SK-N-SH (cell line): ENCODE measurements around the gene MIA.

Source experiments
- FOXJ3 ChIP-seq: sonication (generic); formaldehyde crosslinking; IDR thresholded peaks from 2 replicates; pipeline ENCODE4 v1.5.1; 2020; ENCODE audit warnings: mild to moderate bottlenecking, missing genetic modification reagents
- MXI1 ChIP-seq: IDR thresholded peaks from 2 replicates; pipeline ENCODE4 v1.6.1; 2012; ENCODE audit warnings: mild to moderate bottlenecking, low read depth, low read length, improper control_type of control experiment
- NRF1 ChIP-seq: IDR thresholded peaks from 2 replicates; pipeline ENCODE4 v1.6.1; 2012; ENCODE audit warnings: low read depth, mild to moderate bottlenecking, low read length
- POLR2AphosphoS5 ChIP-seq: IDR thresholded peaks from 2 replicates; pipeline ENCODE4 v1.6.1; 2012; ENCODE audit warnings: low read depth, low read length
- RFX5 ChIP-seq: IDR thresholded peaks from 2 replicates; pipeline ENCODE4 v1.6.1; 2012; ENCODE audit warnings: mild to moderate bottlenecking, improper control_type of control experiment, low read length
- SIN3A ChIP-seq: IDR thresholded peaks from 2 replicates; pipeline ENCODE4 v1.6.1; 2012; ENCODE audit warnings: low read depth, mild to moderate bottlenecking, low read length, moderate library complexity, borderline replicate concordance
- TAF1 ChIP-seq: IDR thresholded peaks from 2 replicates; pipeline ENCODE4 v1.6.1; 2012; ENCODE audit warnings: low read depth, mild to moderate bottlenecking, low read length, moderate library complexity, borderline replicate concordance
- TF ChIP-seq, protein P1 (sequence below): fragments of 200-600 bp; sonication (generic); IDR thresholded peaks from 2 replicates; pipeline ENCODE4 v1.6.1; 2017; ENCODE audit warnings: antibody characterized with exemption, mild to moderate bottlenecking, moderate library complexity
- TF ChIP-seq, protein P2 (sequence below): fragments of 150-350 bp; IDR thresholded peaks from 2 replicates; pipeline ENCODE4 v1.6.1; 2017; ENCODE audit warnings: antibody characterized with exemption, low read length, low read depth, borderline replicate concordance
- TF ChIP-seq, protein P3 (sequence below): IDR thresholded peaks from 2 replicates; pipeline ENCODE4 v1.4.0; 2012; ENCODE audit warnings: low read depth
- TF ChIP-seq, protein P4 (sequence below): IDR thresholded peaks from 2 replicates; pipeline ENCODE4 v1.6.1; 2012; ENCODE audit warnings: mild to moderate bottlenecking, low read depth, low read length, moderate library complexity

DNA sequence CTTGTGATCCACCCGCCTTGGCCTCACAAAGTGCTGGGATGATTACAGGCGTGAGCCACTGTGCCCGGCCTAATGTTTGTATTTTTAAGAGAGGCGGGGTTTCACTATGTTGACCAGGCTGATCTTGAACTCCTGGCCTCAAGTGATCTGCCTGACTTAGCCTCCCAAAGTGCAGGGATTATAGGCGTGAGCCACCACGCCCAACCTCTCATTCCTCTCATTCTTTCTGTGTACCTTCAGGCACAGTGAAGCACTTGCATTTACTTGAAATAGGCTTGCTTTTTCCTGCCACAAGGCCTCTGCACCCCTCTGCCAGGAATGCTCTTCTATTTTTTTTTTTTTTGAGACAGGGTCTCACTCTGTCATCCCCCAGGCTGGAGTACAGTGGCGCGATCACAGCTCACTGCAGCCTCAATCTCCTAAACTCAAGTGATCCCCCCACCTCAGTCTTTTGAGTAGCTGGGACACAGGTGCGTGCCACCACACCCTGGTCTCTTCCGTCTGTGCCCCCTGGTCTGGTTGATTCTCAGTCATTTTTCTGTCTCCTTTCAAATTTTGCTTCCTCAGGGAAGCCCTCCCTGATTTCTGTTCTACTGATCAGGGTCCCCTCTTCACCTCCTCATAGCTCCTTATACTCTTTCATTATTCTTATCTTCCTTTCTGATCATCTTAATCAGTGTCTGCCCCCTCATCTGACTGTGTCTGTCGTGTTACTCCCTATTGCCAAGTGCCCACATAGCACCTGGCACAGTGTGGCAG is 40.1 kb upstream of the MIA start:
- TF ChIP-seq, protein P1, sequence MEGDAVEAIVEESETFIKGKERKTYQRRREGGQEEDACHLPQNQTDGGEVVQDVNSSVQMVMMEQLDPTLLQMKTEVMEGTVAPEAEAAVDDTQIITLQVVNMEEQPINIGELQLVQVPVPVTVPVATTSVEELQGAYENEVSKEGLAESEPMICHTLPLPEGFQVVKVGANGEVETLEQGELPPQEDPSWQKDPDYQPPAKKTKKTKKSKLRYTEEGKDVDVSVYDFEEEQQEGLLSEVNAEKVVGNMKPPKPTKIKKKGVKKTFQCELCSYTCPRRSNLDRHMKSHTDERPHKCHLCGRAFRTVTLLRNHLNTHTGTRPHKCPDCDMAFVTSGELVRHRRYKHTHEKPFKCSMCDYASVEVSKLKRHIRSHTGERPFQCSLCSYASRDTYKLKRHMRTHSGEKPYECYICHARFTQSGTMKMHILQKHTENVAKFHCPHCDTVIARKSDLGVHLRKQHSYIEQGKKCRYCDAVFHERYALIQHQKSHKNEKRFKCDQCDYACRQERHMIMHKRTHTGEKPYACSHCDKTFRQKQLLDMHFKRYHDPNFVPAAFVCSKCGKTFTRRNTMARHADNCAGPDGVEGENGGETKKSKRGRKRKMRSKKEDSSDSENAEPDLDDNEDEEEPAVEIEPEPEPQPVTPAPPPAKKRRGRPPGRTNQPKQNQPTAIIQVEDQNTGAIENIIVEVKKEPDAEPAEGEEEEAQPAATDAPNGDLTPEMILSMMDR = no peak
- TF ChIP-seq TAF1 = no peak
- no peak for TF ChIP-seq POLR2AphosphoS5
- no peak for TF ChIP-seq SIN3A
- TF ChIP-seq, protein P2, sequence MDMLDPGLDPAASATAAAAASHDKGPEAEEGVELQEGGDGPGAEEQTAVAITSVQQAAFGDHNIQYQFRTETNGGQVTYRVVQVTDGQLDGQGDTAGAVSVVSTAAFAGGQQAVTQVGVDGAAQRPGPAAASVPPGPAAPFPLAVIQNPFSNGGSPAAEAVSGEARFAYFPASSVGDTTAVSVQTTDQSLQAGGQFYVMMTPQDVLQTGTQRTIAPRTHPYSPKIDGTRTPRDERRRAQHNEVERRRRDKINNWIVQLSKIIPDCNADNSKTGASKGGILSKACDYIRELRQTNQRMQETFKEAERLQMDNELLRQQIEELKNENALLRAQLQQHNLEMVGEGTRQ = no peak
- TF ChIP-seq, protein P3, sequence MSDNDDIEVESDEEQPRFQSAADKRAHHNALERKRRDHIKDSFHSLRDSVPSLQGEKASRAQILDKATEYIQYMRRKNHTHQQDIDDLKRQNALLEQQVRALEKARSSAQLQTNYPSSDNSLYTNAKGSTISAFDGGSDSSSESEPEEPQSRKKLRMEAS = no peak
- TF ChIP-seq NRF1 = no peak
- TF ChIP-seq, protein P4, sequence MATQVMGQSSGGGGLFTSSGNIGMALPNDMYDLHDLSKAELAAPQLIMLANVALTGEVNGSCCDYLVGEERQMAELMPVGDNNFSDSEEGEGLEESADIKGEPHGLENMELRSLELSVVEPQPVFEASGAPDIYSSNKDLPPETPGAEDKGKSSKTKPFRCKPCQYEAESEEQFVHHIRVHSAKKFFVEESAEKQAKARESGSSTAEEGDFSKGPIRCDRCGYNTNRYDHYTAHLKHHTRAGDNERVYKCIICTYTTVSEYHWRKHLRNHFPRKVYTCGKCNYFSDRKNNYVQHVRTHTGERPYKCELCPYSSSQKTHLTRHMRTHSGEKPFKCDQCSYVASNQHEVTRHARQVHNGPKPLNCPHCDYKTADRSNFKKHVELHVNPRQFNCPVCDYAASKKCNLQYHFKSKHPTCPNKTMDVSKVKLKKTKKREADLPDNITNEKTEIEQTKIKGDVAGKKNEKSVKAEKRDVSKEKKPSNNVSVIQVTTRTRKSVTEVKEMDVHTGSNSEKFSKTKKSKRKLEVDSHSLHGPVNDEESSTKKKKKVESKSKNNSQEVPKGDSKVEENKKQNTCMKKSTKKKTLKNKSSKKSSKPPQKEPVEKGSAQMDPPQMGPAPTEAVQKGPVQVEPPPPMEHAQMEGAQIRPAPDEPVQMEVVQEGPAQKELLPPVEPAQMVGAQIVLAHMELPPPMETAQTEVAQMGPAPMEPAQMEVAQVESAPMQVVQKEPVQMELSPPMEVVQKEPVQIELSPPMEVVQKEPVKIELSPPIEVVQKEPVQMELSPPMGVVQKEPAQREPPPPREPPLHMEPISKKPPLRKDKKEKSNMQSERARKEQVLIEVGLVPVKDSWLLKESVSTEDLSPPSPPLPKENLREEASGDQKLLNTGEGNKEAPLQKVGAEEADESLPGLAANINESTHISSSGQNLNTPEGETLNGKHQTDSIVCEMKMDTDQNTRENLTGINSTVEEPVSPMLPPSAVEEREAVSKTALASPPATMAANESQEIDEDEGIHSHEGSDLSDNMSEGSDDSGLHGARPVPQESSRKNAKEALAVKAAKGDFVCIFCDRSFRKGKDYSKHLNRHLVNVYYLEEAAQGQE = no peak
- TF ChIP-seq MXI1 = no peak
- no peak for TF ChIP-seq FOXJ3 (CRISPR knock-in tag)
- TF ChIP-seq RFX5 = no peak
